HG03196 (cell line): Measurements from ENCODE around the gene ZRANB2.

ENCODE experiments used
- ATAC-seq: cut with Tn5 transposase; IDR thresholded peaks from one replicate; pipeline ENCODE4 v1.9.1; 2021; ENCODE audit not compliant: unreplicated experiment

Gene ZRANB2, protein sequence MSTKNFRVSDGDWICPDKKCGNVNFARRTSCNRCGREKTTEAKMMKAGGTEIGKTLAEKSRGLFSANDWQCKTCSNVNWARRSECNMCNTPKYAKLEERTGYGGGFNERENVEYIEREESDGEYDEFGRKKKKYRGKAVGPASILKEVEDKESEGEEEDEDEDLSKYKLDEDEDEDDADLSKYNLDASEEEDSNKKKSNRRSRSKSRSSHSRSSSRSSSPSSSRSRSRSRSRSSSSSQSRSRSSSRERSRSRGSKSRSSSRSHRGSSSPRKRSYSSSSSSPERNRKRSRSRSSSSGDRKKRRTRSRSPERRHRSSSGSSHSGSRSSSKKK

DNA sequence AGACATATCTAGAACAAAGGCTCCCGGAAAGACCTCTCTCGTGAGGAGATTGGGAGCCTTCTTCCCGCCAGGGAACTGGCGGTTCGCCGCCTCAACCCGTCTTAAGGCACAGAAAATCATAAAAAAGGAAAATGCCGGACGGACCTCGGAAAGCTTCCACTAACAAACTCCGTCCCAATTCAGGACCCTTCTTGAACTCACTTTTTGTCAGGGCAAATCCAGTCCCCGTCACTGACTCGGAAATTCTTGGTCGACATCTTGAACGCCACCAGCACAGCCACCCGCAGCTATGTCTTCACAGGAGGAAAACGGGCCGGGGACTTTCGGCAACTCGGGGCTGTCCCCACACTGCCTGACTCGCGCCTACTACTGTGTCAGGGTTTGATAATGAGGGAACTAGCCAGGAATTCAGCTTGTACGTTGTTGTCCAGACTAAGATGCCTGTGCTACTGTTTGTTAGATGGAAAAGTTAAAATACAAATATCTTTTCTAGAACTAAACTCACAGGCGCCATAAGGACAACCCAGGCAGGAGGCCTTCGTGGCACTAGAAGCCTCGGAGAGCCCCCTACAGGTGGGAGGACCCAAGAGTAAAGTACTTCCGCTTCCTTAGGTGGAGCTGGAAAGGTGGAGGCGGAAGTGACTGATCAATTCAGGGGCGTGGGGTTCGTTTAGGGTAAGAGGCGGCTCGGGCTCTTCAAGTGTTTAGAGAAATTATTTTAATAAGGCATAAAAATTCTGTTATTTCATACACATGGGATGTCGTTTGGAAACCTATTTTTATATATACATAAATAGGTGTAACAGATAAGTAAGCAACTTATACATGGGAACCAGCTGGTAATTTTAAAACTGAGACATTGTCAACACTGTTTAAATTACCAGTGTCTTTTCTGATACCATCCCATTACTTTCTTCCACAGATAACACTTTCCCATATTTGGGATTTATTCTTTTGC lies at the start of gene ZRANB2:
Gene ZRANB2 (minus strand): TSS at position 297 of the 958 bp plus-strand sequence. CDS start 40 bp downstream, at position 257.
- ATAC-seq, result peak; percentile 100

DNA sequence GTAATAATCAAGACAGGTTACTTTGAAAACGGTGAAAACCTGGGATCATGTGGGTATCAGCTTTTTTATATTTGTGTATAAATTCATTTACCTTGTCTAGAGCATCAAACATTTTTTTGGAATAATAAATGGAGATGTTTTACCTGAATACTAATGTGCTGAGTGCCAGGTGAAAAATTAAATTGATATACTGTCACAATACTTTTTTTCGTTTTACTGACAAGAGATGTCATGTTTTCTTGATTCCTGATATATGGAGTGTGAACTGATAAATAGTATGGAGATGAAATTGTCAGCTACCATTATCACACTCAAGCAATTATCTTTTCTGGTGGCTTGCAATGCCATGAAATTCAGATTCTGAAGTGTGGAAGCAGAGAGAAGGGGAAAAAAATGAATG lies 47.2 kb upstream of the ZRANB2 start:
- ATAC-seq, result no peak

DNA sequence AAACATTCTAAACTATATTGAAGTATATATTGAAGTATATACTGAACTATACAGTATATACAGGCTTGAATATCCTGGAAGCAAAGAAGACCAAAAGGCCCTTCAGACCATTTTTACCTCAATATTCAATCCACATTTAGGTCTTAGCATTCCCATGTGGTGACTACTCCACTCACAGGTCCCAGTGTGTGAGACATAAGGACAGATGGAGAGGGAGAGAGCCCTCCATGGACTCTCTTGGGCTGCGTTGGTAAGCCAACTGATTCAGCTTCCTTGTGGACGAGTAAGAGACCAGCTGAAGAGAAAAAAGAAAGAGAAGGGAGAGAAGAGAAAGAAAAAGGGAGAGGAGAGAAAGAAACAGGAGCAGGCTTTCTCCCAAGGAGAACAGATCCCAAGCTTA lies 37.3 kb upstream of the ZRANB2 start:
- ATAC-seq, result no peak

DNA sequence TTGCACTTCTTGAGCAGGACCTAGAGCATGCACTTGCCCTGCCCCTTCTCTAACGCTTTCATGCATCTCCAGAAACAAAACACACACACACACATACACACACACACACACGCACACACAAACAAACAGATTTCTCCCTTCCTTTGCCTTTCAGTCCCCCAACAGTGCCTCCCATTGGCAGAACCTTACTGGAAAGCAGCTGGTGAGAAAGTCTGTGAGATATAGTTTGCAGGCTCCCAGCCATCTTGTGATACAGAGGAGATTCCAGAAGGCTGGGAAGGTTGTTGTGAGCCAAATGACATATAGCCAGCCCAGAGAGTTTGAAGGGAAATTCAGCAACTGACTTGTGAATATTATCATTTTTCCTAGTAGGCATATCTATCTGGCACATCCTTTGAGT lies 35.9 kb upstream of the ZRANB2 start:
- no peak for ATAC-seq

DNA sequence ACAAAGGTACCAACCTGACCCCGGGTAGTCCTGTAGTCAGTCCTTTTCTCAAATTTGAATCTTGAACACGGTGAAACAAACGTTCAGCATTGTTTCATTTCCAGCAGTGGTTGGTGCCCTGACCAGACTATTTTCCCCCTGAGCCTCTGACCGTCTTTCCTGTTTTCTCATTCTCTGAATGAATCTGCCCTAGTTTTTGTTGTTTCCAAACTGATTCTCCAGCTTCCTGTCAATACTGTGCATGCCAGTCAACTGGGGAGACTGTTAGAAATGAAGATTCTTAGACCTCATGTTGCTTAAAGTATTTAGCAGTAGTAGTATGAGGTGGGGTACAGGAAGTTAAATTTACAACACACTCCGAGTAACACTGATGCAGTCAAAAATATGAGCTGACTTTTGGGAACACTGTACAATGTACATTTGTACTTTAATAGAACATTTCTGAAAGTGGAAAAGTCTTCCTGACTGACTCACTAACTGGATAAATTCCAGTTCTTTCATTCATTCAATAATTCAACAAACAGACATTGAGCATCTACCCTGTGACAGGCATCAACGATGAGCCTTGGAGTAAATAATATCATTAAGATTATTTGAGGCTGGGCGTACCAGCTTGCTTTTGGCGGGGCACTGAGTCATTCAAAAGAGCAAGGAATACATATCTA lies 26.0 kb upstream of the ZRANB2 start:
- no peak for ATAC-seq

DNA sequence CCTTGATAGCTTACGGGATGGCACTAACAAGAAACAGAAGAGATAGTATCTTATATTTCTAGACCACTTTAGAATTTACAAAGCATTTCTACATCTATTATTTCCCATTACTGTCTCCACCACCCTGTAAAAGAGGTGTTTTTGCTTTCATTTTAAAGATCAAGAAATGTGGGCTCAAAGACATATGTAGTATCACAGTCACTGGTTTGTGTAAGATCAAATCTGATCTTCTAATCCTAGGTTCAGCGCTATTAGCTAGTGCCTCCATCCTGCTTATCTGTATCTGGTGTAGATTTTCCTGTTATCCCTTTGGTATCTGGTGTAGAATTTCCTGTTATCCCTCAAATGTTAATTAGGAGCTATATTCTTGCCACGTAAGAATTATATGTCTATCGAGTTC lies 23.6 kb upstream of the ZRANB2 start:
- ATAC-seq, result no peak

DNA sequence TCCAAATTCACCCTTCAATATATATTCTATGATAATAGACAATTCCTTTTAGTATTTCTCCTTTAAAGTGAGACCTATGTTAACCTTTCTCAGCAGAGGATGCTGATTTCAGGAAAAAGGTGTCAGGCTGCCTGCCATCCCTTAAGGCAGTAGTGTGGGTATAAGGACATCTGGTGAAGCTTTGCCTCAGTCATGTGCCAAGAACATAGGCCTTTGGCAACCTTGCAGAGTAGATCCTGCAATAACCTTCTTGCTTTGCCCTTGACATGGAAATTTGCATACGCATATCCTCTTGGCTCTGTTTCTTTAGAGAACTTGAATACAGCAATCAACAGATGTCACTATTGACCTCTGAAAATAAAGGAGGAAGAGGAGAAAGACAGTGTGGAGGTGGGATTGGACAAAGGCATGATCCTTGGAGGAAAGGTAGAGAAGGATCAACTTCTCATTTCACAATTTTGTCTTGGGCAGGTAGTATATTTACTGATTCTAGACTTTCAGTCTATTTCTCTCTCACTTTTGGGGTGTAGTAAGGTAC lies 21.1 kb upstream of the ZRANB2 start:
- no peak for ATAC-seq

DNA sequence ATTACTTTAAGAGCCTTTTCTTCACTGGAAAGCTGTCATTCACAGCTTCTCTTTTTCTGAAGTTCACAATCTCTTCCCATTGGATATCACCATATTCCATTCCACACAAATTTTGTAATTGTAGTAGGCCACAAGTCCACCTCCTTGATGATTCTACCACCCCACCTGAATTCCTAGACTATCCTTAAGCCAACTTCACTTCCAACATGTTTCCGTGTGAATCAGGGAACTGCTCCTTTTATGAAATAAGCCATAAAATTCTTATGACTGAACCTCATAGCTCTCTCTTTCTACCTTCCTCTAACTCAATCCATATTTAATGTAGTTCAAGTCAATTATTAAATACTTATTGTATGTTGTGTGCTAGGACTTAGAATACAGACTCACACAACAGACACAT lies 16.6 kb upstream of the ZRANB2 start:
- no peak for ATAC-seq

DNA sequence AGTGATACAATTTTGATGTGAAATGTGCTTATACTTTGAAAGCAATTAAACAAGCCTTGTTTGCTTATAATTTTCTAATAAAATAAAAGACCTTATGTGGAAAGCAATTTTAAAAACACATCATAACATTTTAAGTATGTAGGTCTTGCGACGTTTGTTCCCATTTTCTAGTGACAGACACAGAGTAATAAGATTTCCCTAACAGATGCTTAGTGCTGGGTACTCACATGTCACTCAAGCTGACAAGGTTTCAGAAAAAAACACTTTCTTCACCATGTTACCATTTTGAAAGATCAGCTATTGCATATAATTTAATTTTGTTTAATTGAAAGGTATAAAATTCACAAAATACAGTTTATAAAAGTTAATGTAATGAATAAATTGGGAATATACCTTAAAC lies 14.1 kb upstream of the ZRANB2 start:
- no peak for ATAC-seq

DNA sequence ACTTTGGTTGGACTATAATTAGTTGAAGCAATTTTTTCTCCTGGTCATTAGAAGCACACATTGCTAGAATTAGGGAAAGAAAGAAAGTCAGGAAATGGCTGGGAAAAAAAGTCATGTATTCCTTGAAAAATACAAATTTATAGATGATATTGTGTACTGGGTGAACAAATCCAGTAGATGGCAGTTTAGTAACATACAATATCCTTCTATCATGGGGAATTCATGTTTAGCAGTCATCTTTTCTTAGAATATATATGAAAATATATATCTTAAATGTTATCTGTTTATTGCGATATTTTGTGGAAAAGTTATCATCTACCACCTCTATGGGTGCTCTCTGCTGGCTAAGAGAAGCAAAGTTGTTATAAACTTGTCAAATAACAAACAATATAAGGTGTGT lies 13.1 kb upstream of the ZRANB2 start:
- no peak for ATAC-seq

DNA sequence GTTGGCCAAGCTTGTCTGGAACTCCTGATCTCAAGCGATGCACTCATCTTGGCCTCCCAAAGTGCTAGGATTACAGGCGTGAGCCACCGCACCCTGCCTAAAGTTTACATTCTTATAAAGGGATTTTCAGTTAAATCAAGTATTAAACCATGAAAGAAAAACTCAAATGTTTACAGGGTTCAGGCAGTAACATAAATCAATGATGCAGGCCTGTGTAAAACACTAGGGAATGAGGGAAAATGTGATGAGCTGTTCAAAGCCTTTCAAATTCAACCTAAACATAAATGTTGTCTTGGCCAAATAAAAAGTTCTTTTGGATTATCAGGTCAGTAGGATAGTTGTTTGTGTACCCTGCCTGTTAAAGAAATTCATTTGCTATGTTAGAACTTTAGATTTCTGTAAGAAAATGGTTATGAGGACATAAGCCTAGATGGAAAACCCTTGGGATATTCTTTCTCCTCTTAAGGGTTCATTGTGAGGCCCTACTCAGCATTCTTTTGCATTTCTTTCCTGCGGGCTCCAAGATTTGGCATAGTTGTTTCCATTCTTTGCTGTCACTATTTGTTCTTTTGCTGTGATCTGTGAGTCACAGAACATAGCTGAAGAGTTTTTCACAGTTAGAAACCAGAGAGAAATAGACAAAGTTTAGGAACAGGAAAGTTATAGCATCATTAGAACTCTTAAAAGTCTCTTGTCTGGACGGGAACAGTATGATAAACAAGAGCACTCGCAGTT lies 8.9 kb upstream of the ZRANB2 start:
- no peak for ATAC-seq

DNA sequence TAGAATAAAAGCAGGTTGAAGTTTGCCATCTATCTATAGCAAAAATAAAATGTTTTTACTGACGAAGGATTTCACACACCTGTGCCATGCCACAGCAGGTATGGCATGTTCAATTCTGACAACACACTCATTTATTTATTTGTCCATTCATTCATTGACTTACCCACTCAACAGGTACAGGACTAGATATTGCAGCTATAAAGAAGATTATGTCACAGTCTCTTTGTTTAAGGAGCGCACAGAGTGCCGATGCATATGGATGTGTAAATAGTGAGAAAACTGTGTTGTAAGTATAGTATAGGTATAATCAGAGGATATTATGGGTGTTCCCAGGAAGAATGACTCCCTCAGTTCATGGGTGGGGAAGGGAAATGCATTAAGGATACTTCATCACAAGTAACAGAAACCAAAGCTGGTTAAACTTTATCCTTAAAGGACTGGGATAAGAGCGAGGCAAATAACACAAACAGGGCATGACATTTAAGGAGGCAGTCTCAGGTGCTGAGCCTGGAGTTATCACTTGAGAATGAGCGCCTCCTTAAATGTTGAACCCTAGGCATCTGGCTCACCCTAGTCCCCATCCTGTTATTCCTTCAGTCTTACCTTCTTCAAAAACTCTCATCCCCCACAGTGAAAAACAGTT lies 7.9 kb upstream of the ZRANB2 start:
- ATAC-seq, result no peak

DNA sequence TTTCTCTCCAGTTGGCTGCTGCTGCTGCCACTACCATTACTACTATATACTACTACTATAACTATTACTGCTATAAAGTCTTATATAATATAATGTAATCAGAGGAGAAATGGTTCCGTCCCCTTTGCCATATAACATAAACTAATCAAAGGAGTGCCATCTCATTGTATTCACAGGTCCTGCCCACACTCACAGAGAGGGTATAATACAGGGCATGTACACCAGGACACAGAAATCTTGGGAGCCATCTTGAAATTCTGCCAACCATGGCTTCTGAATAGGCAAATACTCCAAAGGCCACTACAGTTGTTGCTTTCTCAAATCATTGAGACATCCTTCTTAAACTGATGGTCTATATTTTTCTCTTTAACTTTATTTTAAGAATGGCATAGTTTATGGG lies 6.9 kb upstream of the ZRANB2 start:
- ATAC-seq, result no peak

DNA sequence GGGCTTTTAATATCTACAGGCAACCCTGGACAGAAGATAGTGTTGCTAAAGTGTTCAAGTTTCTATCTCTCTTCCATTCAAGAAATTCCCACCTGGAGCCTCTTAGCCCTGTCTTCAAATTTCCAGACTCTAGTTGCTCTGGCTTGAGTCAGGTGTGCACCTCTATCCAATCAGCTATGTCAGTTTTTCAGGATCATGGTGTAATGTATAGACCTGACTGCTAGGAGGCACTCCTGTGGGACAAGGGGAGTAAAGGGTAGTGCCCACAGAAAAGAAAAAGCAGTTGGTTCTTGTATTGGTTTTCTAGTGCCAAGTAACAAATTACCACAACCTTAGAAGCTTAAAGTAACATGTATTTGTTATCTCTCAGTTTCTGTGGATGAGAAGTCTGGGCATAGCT lies 6.2 kb upstream of the ZRANB2 start:
- ATAC-seq, result no peak

DNA sequence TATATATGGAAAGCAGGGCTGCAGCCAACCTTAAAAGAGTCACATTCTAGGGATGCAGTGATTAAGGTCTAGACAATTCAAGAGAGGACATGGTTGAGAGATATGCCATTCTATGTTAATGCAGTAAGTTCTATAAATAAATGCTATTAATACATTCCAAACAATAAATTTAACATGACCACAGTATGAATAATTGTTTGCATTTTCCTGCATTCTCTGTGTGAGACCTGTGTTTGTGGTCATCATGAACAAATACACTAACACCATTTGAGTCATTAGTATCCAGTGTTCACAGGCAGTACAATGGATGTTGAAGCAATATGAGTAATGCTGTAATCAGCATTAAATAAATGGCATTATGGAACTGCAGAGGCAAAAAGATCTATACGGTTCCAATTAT lies 5.5 kb upstream of the ZRANB2 start:
- ATAC-seq, result no peak

DNA sequence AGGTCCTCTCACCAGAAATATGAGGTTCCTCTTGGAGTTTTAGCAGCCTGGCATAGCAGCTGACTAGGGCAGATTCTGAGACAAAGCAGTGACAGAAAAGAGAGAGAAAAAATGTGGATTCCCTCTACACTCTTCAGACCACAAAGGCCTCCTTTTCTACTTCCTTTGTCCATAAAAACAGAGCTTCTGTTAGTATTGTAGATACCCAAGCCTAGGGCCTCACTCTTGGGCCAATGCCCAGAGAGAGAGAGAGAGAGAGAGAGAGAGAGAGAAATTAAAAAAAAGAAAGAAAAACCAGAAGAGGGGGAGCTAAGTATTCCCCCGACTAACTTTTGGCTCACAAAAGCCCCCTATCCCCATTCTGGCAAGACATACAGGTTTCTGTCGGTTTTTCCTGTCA lies 2.4 kb upstream of the ZRANB2 start:
- ATAC-seq, result no peak

DNA sequence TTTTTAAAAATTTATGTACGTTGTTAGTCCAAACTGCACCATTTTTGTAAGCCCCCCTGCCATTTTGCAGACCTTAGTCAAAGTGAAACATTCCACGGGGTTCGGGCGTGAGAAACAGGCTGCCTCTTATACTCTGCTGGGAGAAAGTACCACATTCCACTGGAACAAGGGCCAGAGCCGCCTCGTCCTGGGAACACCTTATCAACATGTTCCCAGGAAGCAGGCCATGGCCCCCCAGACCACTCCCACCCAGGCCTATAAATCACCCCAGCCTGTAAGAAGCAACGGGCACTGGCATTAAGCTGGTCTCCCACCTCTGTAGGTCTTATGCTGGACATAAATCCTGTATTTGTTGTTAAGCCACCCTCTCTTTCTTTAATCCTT lies 854 bp upstream of the ZRANB2 start:
- ATAC-seq, result no peak

DNA sequence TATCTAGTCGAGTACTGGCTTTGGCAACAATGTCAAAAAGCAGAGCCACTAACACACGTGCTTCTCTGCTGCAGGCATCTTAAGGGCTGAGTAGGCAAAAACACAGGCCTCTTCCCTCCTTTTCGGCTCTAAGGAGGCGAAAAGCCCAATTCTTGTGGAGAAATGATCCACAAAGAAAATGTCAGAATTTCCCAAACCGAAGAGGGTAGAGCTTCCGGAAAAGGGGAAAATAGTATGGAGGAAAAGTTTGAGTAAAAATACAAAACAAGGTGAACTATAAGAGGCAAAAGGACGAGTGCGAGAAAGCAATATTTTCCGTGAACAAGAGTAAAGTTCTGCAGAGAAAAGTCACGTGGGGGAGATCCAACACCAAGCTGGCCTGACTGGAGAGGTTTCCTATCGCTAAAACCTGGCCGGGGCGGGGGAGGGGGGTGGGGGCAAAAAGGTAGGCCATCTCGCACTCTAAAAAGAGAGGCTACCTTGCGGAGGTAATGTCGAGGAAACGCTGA lies 551 bp downstream of the ZRANB2 start:
- ATAC-seq, result peak; percentile 7

DNA sequence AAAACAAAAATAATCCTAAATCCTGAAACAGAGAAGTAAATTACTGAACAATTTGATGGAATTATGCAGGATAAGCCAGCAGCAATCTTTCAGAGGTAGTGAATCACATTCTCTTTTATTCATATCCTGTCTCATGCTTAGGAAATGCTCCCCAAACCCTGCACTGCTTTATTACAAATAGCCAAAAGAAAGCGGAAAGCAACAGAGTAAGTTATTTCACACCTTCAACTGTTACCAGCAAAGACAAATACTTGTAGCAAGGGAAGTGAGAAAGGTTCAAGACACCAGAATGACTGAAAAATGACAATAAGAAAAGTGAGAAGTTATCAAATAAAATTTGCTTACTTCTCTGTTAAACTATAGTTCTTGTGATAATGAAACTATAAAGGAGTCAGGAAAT lies 6.2 kb downstream of the ZRANB2 start:
- no peak for ATAC-seq

DNA sequence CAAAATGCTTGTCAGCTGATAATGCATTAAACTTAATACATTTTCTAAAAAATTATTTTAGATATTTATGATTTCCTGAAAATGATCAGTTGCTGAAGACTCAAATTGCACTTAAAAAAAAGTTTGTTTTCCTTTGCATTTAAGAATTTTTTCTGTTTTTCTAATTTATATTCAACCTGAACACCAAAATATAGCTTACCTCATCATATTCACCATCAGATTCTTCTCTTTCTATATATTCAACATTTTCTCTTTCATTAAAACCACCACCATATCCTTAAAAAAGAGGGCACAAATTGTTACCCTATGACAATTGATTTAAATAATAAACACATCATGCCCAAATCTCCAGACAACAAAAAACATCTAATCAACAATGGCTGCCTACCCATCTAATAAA lies 8.6 kb downstream of the ZRANB2 start:
- ATAC-seq, result no peak
